ENCODE results near the gene NPY5R.

Gene NPY5R

GRCh38 chr4:163372029-163372428 is 28.3 kb downstream of the NPY5R start:
- Histone ChIP-seq H3K9me2 (replicated peaks; ENCODE audit: insufficient read depth, low read length) (no peaks in the 10 kb centered on the region), H3K4me3 (ENCODE audit: low read length) (no peak overlapping the region), H3K79me2 (ENCODE audit: low read length) (no peaks in the 10 kb centered on the region), H2AFZ (ENCODE audit: low read length) (no peak overlapping the region), H3F3A (ENCODE audit: insufficient read depth, low read length) (no peaks in the 10 kb centered on the region), H3K27me3 (replicated peaks; ENCODE audit: insufficient read depth, low read length) (no peaks in the 10 kb centered on the region), H3K9me3 (replicated peaks; ENCODE audit: insufficient read depth, low read length) (no peaks in the 10 kb centered on the region), H3K27ac (ENCODE audit: low read length) (no peak overlapping the region), H3K9ac (ENCODE audit: low read length) (no peak overlapping the region), H4K20me1 (ENCODE audit: insufficient read depth, low read length) (no peaks in the 10 kb centered on the region), H3K36me3 (replicated peaks; ENCODE audit: insufficient read depth, low read length) (no peaks in the 10 kb centered on the region), H3K4me2 (ENCODE audit: low read depth, low read length) (no peak overlapping the region), H3K4me1 (ENCODE audit: low read length) (no peaks in the 10 kb centered on the region)
- DNase-seq = no peak
- no peak for TF ChIP-seq EZH2phosphoT487 (IDR thresholded peaks at IDR 0.05; ENCODE audit: low read length)
- TF ChIP-seq EZH2 (optimal IDR thresholded peaks at IDR 0.05; ENCODE audit: low read depth, low read length) = no peak
- TF ChIP-seq, protein P1, sequence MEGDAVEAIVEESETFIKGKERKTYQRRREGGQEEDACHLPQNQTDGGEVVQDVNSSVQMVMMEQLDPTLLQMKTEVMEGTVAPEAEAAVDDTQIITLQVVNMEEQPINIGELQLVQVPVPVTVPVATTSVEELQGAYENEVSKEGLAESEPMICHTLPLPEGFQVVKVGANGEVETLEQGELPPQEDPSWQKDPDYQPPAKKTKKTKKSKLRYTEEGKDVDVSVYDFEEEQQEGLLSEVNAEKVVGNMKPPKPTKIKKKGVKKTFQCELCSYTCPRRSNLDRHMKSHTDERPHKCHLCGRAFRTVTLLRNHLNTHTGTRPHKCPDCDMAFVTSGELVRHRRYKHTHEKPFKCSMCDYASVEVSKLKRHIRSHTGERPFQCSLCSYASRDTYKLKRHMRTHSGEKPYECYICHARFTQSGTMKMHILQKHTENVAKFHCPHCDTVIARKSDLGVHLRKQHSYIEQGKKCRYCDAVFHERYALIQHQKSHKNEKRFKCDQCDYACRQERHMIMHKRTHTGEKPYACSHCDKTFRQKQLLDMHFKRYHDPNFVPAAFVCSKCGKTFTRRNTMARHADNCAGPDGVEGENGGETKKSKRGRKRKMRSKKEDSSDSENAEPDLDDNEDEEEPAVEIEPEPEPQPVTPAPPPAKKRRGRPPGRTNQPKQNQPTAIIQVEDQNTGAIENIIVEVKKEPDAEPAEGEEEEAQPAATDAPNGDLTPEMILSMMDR (IDR thresholded peaks at IDR 0.05; ENCODE audit: low read length) = no peak

DNA sequence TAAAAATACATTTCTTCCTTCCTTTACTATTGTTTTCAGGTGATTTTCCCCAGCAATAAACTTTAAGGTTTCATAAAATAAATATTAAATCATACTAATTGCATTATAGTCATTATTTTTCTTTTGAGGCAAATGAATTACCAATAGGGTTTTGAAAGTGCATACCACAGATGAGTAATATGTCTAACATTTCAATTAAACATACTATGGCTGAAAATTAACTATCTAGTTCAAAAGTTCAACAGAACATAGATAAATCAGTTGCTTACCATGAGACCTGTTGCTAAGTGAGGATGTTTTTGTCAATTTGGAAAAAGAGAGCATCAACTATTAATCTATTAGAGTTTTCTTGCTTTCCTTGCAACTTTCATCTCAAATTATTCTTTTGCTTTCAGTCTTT is 35.0 kb downstream of the NPY5R start:
- no peak overlapping the region for H3K9ac ChIP-seq (ENCODE audit: low read length)

DNA sequence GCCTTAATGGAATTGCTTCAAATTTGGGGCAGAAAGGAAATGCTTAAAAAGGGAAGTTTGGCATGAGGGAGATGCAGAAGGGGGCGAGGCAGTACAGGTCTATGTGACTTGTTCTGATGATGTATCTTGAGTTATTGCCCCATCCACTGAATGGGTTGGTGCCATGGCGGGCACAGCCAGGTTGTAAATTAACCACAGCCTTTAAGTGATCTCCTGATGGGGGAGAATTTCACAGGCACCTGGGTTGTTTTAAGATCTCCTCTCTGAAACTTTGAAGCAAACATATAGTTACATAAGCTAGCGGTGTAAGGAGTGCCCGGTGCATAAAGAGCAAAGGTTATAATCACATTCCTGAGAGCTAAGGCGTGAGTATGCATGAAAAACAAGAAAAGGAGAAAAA is 37.0 kb downstream of the NPY5R start:
- Histone ChIP-seq H3K4me1 (ENCODE audit: low read length) (no peaks in the 10 kb centered on the region), H3K27ac (ENCODE audit: low read length) (no peak overlapping the region), H3K27me3 (replicated peaks; ENCODE audit: insufficient read depth, low read length) (no peaks in the 10 kb centered on the region), H3K4me3 (ENCODE audit: low read length) (no peak overlapping the region), H3K9ac (ENCODE audit: low read length) (no peak overlapping the region), H3K36me3 (replicated peaks; ENCODE audit: insufficient read depth, low read length) (no peaks in the 10 kb centered on the region), H4K20me1 (ENCODE audit: insufficient read depth, low read length) (no peaks in the 10 kb centered on the region), H3K79me2 (ENCODE audit: low read length) (no peaks in the 10 kb centered on the region), H3F3A (ENCODE audit: insufficient read depth, low read length) (no peaks in the 10 kb centered on the region), H3K4me2 (ENCODE audit: low read depth, low read length) (no peak overlapping the region), H3K9me2 (replicated peaks; ENCODE audit: insufficient read depth, low read length) (no peaks in the 10 kb centered on the region), H3K9me3 (replicated peaks; ENCODE audit: insufficient read depth, low read length) (no peaks in the 10 kb centered on the region; the same call in 1 of the 2 replicates), H2AFZ (ENCODE audit: low read length) (no peak overlapping the region)
- TF ChIP-seq, protein P1 (IDR thresholded peaks at IDR 0.05; ENCODE audit: low read length) = no peak
- TF ChIP-seq EZH2phosphoT487 (IDR thresholded peaks at IDR 0.05; ENCODE audit: low read length) = no peak
- no peak for TF ChIP-seq EZH2 (optimal IDR thresholded peaks at IDR 0.05; ENCODE audit: low read depth, low read length)
- no peak for DNase-seq

More for the DNA sequence above, 35.0 kb downstream of the NPY5R start:
- no peaks in the 10 kb centered on the region for H4K20me1 ChIP-seq (ENCODE audit: insufficient read depth, low read length)
- TF ChIP-seq EZH2phosphoT487 (IDR thresholded peaks at IDR 0.05; ENCODE audit: low read length) (no peak), EZH2 (optimal IDR thresholded peaks at IDR 0.05; ENCODE audit: low read depth, low read length) (no peak)
- TF ChIP-seq, protein P1 (IDR thresholded peaks at IDR 0.05; ENCODE audit: low read length) = no peak
- no peaks in the 10 kb centered on the region for H3K36me3 ChIP-seq (replicated peaks; ENCODE audit: insufficient read depth, low read length)
- H3K4me3 ChIP-seq (ENCODE audit: low read length) = no peak overlapping the region
- H3K27me3 ChIP-seq (replicated peaks; ENCODE audit: insufficient read depth, low read length) = no peaks in the 10 kb centered on the region
- no peaks in the 10 kb centered on the region for H3K9me2 ChIP-seq (replicated peaks; ENCODE audit: insufficient read depth, low read length)
- no peak overlapping the region for H3K4me2 ChIP-seq (ENCODE audit: low read depth, low read length)
- H2AFZ ChIP-seq (ENCODE audit: low read length) = no peak overlapping the region
- no peak overlapping the region for H3K27ac ChIP-seq (ENCODE audit: low read length)
- H3F3A ChIP-seq (ENCODE audit: insufficient read depth, low read length) = no peaks in the 10 kb centered on the region
- DNase-seq = no peak
- H3K9me3 ChIP-seq (replicated peaks; ENCODE audit: insufficient read depth, low read length) = no peaks in the 10 kb centered on the region; the same call in 1 of the 2 replicates
- H3K79me2 ChIP-seq (ENCODE audit: low read length) = no peaks in the 10 kb centered on the region
- no peaks in the 10 kb centered on the region for H3K4me1 ChIP-seq (ENCODE audit: low read length)
